ENCODE data around the gene METTL25.
"Not testable (repeated sequence)": the region's sequence is repeated elsewhere in the genome, so short reads cannot be mapped to it uniquely, and the experiment has no call there.

METTL25 gene

GRCh38 chr12:82358200-82359114 is at the start of gene METTL25, which contains the start of gene CCDC59:
TSS of gene METTL25 (plus strand) at chr12:82358529. CDS start at chr12:82358566, 37 bp downstream.
TSS of gene CCDC59 (minus strand) at chr12:82358387. CDS start at chr12:82358376, 11 bp downstream.
- DNase-seq: peak; percentile 94 to 99 (median 98)
- intact Hi-C loops (cut with DNase I): no loop called here

GRCh38 chr12:82314406-82314892 is 43.9 kb upstream of the METTL25 start:
- no peak for DNase-seq
- intact Hi-C loops (cut with DNase I): no loop called here

- no peak for DNase-seq
- intact Hi-C loops (cut with DNase I): no loop called here
Measured at GRCh38 chr12:82319276-82319675, 39.1 kb upstream of the METTL25 start.

- intact Hi-C loops (cut with DNase I): no loop called here
- DNase-seq: no peak
Measured at GRCh38 chr12:82325540-82326336, 32.6 kb upstream of the METTL25 start.

GRCh38 chr12:82326905-82327503 is 31.3 kb upstream of the METTL25 start:
- intact Hi-C loops (cut with DNase I): no loop called here
- peak in 2 of 42 donors; percentile 12 to 23 for DNase-seq

GRCh38 chr12:82327861-82328260 is 30.5 kb upstream of the METTL25 start:
- DNase-seq: no peak
- intact Hi-C loops (cut with DNase I): no loop called here

- intact Hi-C loops (cut with DNase I): no loop called here
- no peak for DNase-seq
Measured at GRCh38 chr12:82329508-82329907, 28.8 kb upstream of the METTL25 start.

- no peak for DNase-seq
- intact Hi-C loops (cut with DNase I): no loop called here
Measured at GRCh38 chr12:82350161-82350560, 8.2 kb upstream of the METTL25 start.

- intact Hi-C loops (cut with DNase I): no loop called here
- no peak for DNase-seq
Measured at GRCh38 chr12:82351390-82351789, 6.9 kb upstream of the METTL25 start.

GRCh38 chr12:82357340-82357739 is 989 bp upstream of the METTL25 start:
- intact Hi-C loops (cut with DNase I): no loop called here
- no peak for DNase-seq

- no peak for DNase-seq
- intact Hi-C loops (cut with DNase I): no loop called here
Measured at GRCh38 chr12:82357845-82358199, 507 bp upstream of the METTL25 start.

GRCh38 chr12:82359115-82359478 is 768 bp downstream of the METTL25 start:
- peak in 12 of 42 donors; percentile 5 to 47 (median 18) for DNase-seq
- intact Hi-C loops (cut with DNase I): no loop called here

GRCh38 chr12:82360834-82361233 is 2.5 kb downstream of the METTL25 start:
- intact Hi-C loops (cut with DNase I); DNase-seq: not testable (repeated sequence)

- intact Hi-C loops (cut with DNase I): no loop called here
- DNase-seq: no peak
Measured at GRCh38 chr12:82361461-82361915, 3.2 kb downstream of the METTL25 start.

GRCh38 chr12:82363990-82364389 is 5.7 kb downstream of the METTL25 start:
- intact Hi-C loops (cut with DNase I): no loop called here
- DNase-seq: no peak

- no peak for DNase-seq
- intact Hi-C loops (cut with DNase I): no loop called here
Measured at GRCh38 chr12:82366197-82366596, 7.9 kb downstream of the METTL25 start.

GRCh38 chr12:82375201-82375600 is 16.9 kb downstream of the METTL25 start:
- intact Hi-C loops (cut with DNase I): no loop called here
- no peak for DNase-seq

GRCh38 chr12:82378997-82379396 is 20.7 kb downstream of the METTL25 start:
- intact Hi-C loops (cut with DNase I): no loop called here
- no peak for DNase-seq

GRCh38 chr12:82383930-82384552 is 25.7 kb downstream of the METTL25 start:
- peak in 2 of 42 donors; percentile 9 to 29 for DNase-seq

More at GRCh38 chr12:82383930-82384552, 25.7 kb downstream of the METTL25 start:
- intact Hi-C loops (cut with DNase I): no loop called here
